T-cell (primary cell): ENCODE results near the gene MICALL2. TPM values are rescaled to one million over a fixed set of nuclear protein-coding genes. Genes with fewer than 3 reads are reported as not detected.
A peak's percentile ranks its signal among the peaks of the same experiment; 100 is the strongest.

ENCODE experiments used
- ATAC-seq, 4 experiments: fragments of 200-7000 bp in 3 of 4; fragments of 150-1000 bp in 1 of 4; cut with Tn5 transposase; replicated peaks in 1 of 4; 1 replicate in 3 of 4; 2 replicates in 1 of 4; pipeline ENCODE4 v1.10.0; 2021; ENCODE audit warnings: moderate library complexity in 3 of 4, mild to moderate bottlenecking in 2 of 4, moderate number of reproducible peaks in 1 of 4
- CTCF ChIA-PET, 2 donors: fragments of 300-600 bp; sonication (Branson Sonifier 250); formaldehyde crosslinking; loops; one replicate each; lab custom pipeline; 2022; ENCODE audit warnings: antibody characterized with exemption in 2 of 2; lab: Charles Lee
- POLR2A ChIA-PET, 2 donors: fragments of 300-600 bp; sonication (Branson Sonifier 250); formaldehyde crosslinking; loops; one replicate each; lab custom pipeline; 2022; ENCODE audit warnings: antibody characterized with exemption in 2 of 2; lab: Charles Lee
- DNase-seq, 35 experiments: peaks; one replicate each; pipeline versions ENCODE4 v3.0.0 to v3.0.0-alpha.2; 2013 to 2023
- H3K27ac ChIP-seq: one replicate; pipeline ENCODE4 v1.5.1; 2013; ENCODE audit warnings: low read length
- H3K27me3 ChIP-seq, 2 experiments: replicated peaks in 1 of 2; 1 replicate in 1 of 2; 2 replicates in 1 of 2; pipeline versions ENCODE4 v1.6.1 to v1.7.0; 2013; ENCODE audit warnings: low read length in 1 of 2, mixed read lengths in 1 of 2; ENCODE audit not compliant: control insufficient read depth in 2 of 2, insufficient read depth in 2 of 2; ENCODE audit errors: extremely low read depth in 1 of 2
- H3K36me3 ChIP-seq, 2 donors: 1 replicate in 1 of 2; 2 replicates in 1 of 2; pipeline versions ENCODE4 v1.6.1 to v1.7.0; 2013; ENCODE audit warnings: low read length in 1 of 2; ENCODE audit not compliant: control insufficient read depth in 2 of 2, insufficient read depth in 1 of 2; ENCODE audit errors: extremely low read depth in 1 of 2
- H3K4me1 ChIP-seq, 2 experiments: 1 replicate in 1 of 2; 2 replicates in 1 of 2; pipeline versions ENCODE4 v1.6.1 to v1.7.0; 2013; ENCODE audit warnings: low read length in 2 of 2, mixed read lengths in 1 of 2; ENCODE audit not compliant: insufficient read depth in 2 of 2, control insufficient read depth in 1 of 2; ENCODE audit errors: extremely low read depth in 1 of 2
- H3K4me3 ChIP-seq, 2 donors: 1 replicate in 1 of 2; 2 replicates in 1 of 2; pipeline versions ENCODE4 v1.5.1 to v1.7.0; 2013; ENCODE audit warnings: mild to moderate bottlenecking in 2 of 2, low read length in 1 of 2, moderate library complexity in 1 of 2; ENCODE audit not compliant: control insufficient read depth in 1 of 2; ENCODE audit errors: extremely low read depth in 1 of 2
- H3K9me3 ChIP-seq: 2 replicates; pipeline ENCODE4 v1.7.0; 2013
- H3K27ac Mint-ChIP-seq, 2 donors: one replicate each; pipeline ENCODE4 v1.8.0; 2020 to 2021; ENCODE audit warnings: mild to moderate bottlenecking in 2 of 2, mixed read lengths in 2 of 2
- H3K27me3 Mint-ChIP-seq, 2 donors: one replicate each; pipeline ENCODE4 v1.8.0; 2021 to 2022; ENCODE audit warnings: mixed read lengths in 2 of 2
- H3K36me3 Mint-ChIP-seq: one replicate; pipeline ENCODE4 v1.8.0; 2021; ENCODE audit warnings: mixed read lengths
- H3K4me1 Mint-ChIP-seq, 3 donors: one replicate each; pipeline ENCODE4 v1.8.0; 2020 to 2022; ENCODE audit warnings: mixed read lengths in 3 of 3, mild to moderate bottlenecking in 1 of 3
- H3K4me3 Mint-ChIP-seq, 3 donors: one replicate each; pipeline ENCODE4 v1.8.0; 2020 to 2022; ENCODE audit warnings: mild to moderate bottlenecking in 3 of 3, mixed read lengths in 3 of 3, moderate library complexity in 3 of 3
- H3K9me3 Mint-ChIP-seq, 3 donors: one replicate each; pipeline ENCODE4 v1.8.0; 2020 to 2022; ENCODE audit warnings: mixed read lengths in 3 of 3
- WGBS: methylation state at CpG from one replicate; pipeline ENCODE4 v1.1.5; 2013; ENCODE audit warnings: missing lambda C conversion rate; ENCODE audit not compliant: insufficient coverage; 5-methylcytosine and 5-hydroxymethylcytosine counted together
- total RNA-seq, 35 experiments: library from RNA in 6 of 35; stranded (reverse) in 6 of 35; fragments of 120-200 nt in 1 of 35; gene quantifications; one replicate each; pipeline versions ENCODE4 v1.2.1 to v1.2.4 and lab custom pipeline; 2013 to 2026

The MICALL2 gene
- total RNA-seq, 5 donors from 2014 or later (not counting 1 experiment from before 2014, with no cell fraction given): 2.1 to 5.5 (median 3.2) TPM

DNA sequence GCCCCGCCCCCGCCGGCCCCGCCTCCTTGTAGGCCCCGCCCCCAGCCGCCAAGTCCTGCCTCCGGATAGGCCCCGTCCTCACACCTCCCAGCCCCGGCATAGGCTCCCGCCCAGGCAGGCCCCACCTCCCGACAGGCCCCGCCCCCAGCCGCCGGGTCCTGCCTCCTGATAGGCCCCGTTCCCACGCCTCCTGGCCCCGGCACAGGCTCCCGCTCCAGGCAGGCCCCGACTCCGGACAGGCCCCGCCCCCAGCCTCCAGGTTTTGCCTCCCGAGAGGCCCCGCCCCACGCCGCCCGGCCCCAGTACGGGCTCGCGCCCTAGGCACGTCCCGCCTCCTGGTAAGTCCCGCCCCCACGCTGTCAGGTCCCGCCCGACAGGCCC lies 232 bp upstream of the MICALL2 start:
- CTCF ChIA-PET: interaction anchor here (0.5 to 0.6 kb wide), 2 partner anchors 218 to 869 kb away, joined by 3 read pairs; no protein-coding TSS in a partner anchor
- DNase-seq (peak; percentile 93 to 99 (median 98)), ATAC-seq (peak; percentile 94 to 96 (median 94))
- no peak overlapping the region for H3K27ac ChIP-seq
- no peaks in the 10 kb centered on the region for H3K36me3 ChIP-seq
- peak overlapping the region in 2 of 3 donors; percentile 60 to 66 for H3K4me3 Mint-ChIP-seq
- H3K27me3 Mint-ChIP-seq: no peaks in the 10 kb centered on the region
- POLR2A ChIA-PET: no interaction called here
- H3K9me3 ChIP-seq: no peaks in the 10 kb centered on the region
- no peak overlapping the region for H3K27ac Mint-ChIP-seq
- WGBS: under 1% methylated on average over 18 of the region's 35 CpGs
- H3K4me1 Mint-ChIP-seq: peaks cover 19 to 24% (median 22%) of the 10 kb centered on the region in 3 donors
- no peaks in the 10 kb centered on the region for H3K36me3 Mint-ChIP-seq
- peaks cover 0 to 19% of the 10 kb centered on the region in 2 experiments for H3K27me3 ChIP-seq
- peak overlapping the region in 1 of 2 donors; percentile 46 for H3K4me3 ChIP-seq
- peaks cover 7 to 32% of the 10 kb centered on the region in 2 experiments for H3K4me1 ChIP-seq
- H3K9me3 Mint-ChIP-seq: no peaks in the 10 kb centered on the region

DNA sequence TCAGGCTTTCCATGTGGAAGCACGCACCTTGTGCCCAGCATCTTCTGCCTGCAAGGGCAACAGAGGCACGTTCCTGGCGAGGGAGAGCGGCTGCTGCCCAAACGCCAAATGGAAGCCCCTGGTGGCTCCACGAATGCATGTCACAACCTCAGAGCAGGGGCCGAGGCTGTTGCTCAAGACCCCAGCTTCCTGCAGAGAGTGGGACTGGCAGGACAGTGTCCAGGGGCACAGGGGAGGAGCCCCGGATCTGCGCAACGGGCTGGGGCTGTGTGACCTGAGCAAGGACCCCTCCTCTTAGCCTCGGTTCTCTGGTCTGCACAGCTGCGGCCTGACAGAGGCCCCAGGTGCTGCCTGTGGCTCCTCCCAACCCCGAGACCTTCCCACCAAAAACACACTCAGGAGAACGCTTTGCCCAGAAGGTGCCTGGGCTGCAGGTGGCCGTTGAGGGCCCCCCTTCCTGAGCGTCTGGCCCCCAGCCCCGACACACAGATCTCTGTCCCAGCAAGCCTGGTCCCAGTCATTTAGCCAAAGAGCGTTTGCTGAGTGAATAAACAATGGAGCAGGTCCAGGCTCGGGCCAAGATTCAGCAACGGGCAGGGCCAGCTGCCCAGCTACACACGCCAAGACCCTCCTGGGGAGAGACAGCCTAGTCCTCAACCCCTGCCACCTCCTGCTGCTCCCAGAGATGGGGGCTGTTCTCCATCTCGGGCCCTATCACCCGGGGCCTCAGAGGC lies 1.2 kb downstream of the MICALL2 start:
- ATAC-seq (no peak), DNase-seq (no peak)
- Histone ChIP-seq H3K9me3 (no peaks in the 10 kb centered on the region), H3K4me1 (peaks cover 7 to 32% of the 10 kb centered on the region in 2 experiments), H3K4me3 (peak overlapping the region; percentile 69 to 77), H3K27me3 (peaks cover 0 to 19% of the 10 kb centered on the region in 2 experiments), H3K36me3 (no peaks in the 10 kb centered on the region), H3K27ac (no peak overlapping the region)
- H3K36me3 Mint-ChIP-seq: no peaks in the 10 kb centered on the region
- H3K4me1 Mint-ChIP-seq: peaks cover 19 to 24% (median 22%) of the 10 kb centered on the region in 3 donors
- H3K27ac Mint-ChIP-seq: no peak overlapping the region
- 60% methylated on average over 21 of the region's 23 CpGs for WGBS
- peak overlapping the region; percentile 61 to 66 (median 63) for H3K4me3 Mint-ChIP-seq
- no peaks in the 10 kb centered on the region for H3K27me3 Mint-ChIP-seq
- POLR2A ChIA-PET: no interaction called here
- CTCF ChIA-PET: no interaction called here
- H3K9me3 Mint-ChIP-seq: no peaks in the 10 kb centered on the region

DNA sequence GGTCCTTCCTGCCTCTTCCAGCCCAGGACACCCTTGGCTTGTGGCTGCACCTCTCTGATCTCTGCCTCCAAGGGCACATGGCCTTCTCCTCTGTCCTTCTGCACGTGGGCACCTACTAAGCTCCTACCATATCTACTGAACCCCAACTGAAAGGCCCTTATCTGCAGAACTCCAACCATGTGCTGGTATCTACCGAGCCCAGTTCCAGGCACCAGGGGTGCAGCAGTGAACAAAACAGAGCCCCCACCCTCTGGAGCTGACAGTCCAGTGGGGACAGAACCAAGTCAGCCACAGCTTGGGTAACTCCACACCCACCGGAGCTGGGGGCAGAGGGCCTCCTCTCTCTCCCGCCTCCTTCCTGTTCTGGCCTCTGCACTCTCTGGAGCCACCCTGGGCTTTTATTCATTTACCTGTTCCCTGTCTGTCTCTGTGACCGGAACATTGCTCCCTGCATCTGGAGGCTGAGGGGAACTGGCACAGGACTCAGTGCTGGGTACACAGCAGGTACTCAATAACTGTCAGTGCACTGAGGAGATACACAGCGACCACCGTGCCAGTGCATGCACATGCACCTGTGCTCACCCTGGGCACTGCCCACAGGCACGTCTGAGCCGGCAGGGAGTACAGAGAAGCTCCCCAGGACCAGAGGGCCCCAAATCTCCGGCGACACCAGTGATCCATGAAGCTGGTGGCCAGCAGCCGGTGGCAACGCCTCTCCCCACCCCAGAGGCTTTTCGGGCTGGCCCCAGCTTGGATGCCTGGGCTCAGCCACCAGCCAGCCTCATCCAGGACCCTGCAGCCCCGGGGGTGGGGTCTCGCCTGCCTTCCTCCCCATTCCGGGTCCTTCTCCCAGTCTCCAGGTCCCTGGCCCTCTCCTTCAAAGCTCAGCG lies 2.0 kb downstream of the MICALL2 start:
- POLR2A ChIA-PET: interaction anchor here in 1 of 2 donors (0.5 kb wide), 1 partner anchor 744 kb away, joined by 3 read pairs; no protein-coding TSS in a partner anchor
- Mint-ChIP-seq H3K9me3 (no peaks in the 10 kb centered on the region), H3K27me3 (no peaks in the 10 kb centered on the region), H3K4me3 (peak overlapping the region in 2 of 3 donors; percentile 21 to 28), H3K4me1 (peaks cover 19 to 21% (median 21%) of the 10 kb centered on the region in 3 donors), H3K36me3 (no peaks in the 10 kb centered on the region), H3K27ac (no peak overlapping the region)
- 81% methylated on average over 18 of the region's 18 CpGs for WGBS
- Histone ChIP-seq H3K4me1 (peaks cover 7 to 32% of the 10 kb centered on the region in 2 experiments), H3K9me3 (no peaks in the 10 kb centered on the region), H3K27me3 (peaks cover 0 to 19% of the 10 kb centered on the region in 2 experiments), H3K27ac (no peak overlapping the region), H3K4me3 (no peak overlapping the region), H3K36me3 (no peaks in the 10 kb centered on the region)
- CTCF ChIA-PET: interaction anchor here in 1 of 2 donors (0.6 kb wide), 1 partner anchor 587 kb away, joined by 3 read pairs; no protein-coding TSS in a partner anchor
- no peak for ATAC-seq
- DNase-seq: no peak

- H3K9me3 Mint-ChIP-seq: no peaks in the 10 kb centered on the region
- H3K4me3 Mint-ChIP-seq: no peak overlapping the region
- no peak overlapping the region for H3K4me3 ChIP-seq
- no peaks in the 10 kb centered on the region for H3K36me3 Mint-ChIP-seq
- no peak overlapping the region for H3K27ac Mint-ChIP-seq
- no peaks in the 10 kb centered on the region for H3K9me3 ChIP-seq
- ChIA-PET CTCF (no interaction called here), POLR2A (no interaction called here)
- WGBS: 96% methylated on average over 11 of the region's 13 CpGs
- peaks cover 7 to 29% of the 10 kb centered on the region in 2 experiments for H3K4me1 ChIP-seq
- H3K4me1 Mint-ChIP-seq: peaks cover 9 to 15% (median 13%) of the 10 kb centered on the region in 3 donors
- no peak overlapping the region for H3K27ac ChIP-seq
- peaks cover 0 to 19% of the 10 kb centered on the region in 2 experiments for H3K27me3 ChIP-seq
- H3K36me3 ChIP-seq: no peaks in the 10 kb centered on the region
- DNase-seq: no peak
- ATAC-seq: no peak
- no peaks in the 10 kb centered on the region for H3K27me3 Mint-ChIP-seq
These were observed 3.3 kb downstream of the MICALL2 start for GRCh38 chr7:1455955-1456354.

- Histone ChIP-seq H3K27ac (no peak overlapping the region), H3K4me3 (no peak overlapping the region), H3K36me3 (no peaks in the 10 kb centered on the region), H3K4me1 (peaks cover 7 to 24% of the 10 kb centered on the region in 2 experiments), H3K27me3 (peaks cover 0 to 22% of the 10 kb centered on the region in 2 experiments), H3K9me3 (no peaks in the 10 kb centered on the region)
- H3K27me3 Mint-ChIP-seq: no peaks in the 10 kb centered on the region
- ChIA-PET CTCF (no interaction called here), POLR2A (no interaction called here)
- no peak overlapping the region for H3K27ac Mint-ChIP-seq
- 89% methylated on average over 23 of the region's 26 CpGs for WGBS
- DNase-seq (no peak), ATAC-seq (no peak)
- no peak overlapping the region for H3K4me3 Mint-ChIP-seq
- H3K36me3 Mint-ChIP-seq: no peaks in the 10 kb centered on the region
- H3K9me3 Mint-ChIP-seq: no peaks in the 10 kb centered on the region
- H3K4me1 Mint-ChIP-seq: peaks cover 4 to 15% (median 9%) of the 10 kb centered on the region in 3 donors
These were observed 3.9 kb downstream of the MICALL2 start for GRCh38 chr7:1455241-1455939.

GRCh38 chr7:1454542-1454941 lies 4.7 kb downstream of the MICALL2 start:
- DNase-seq: no peak

More at GRCh38 chr7:1454542-1454941, 4.7 kb downstream of the MICALL2 start:
- 70% methylated on average over 11 of the region's 14 CpGs for WGBS
- Mint-ChIP-seq H3K4me1 (peaks cover 4 to 11% (median 6%) of the 10 kb centered on the region in 3 donors), H3K36me3 (no peaks in the 10 kb centered on the region), H3K4me3 (no peak overlapping the region), H3K27me3 (no peaks in the 10 kb centered on the region), H3K27ac (no peak overlapping the region), H3K9me3 (no peaks in the 10 kb centered on the region)
- Histone ChIP-seq H3K4me1 (peaks cover 7 to 18% of the 10 kb centered on the region in 2 experiments), H3K27me3 (peaks cover 0 to 22% of the 10 kb centered on the region in 2 experiments), H3K4me3 (no peak overlapping the region), H3K36me3 (no peaks in the 10 kb centered on the region), H3K9me3 (no peaks in the 10 kb centered on the region), H3K27ac (no peak overlapping the region)
- ChIA-PET POLR2A (no interaction called here), CTCF (no interaction called here)
- ATAC-seq: no peak
